Right renal cortex interstitium (tissue), 3 donors: ENCODE data around the gene OR10H4. TPM values are rescaled to one million over a fixed set of nuclear protein-coding genes. Genes with fewer than 3 reads are reported as not detected.
"Not testable (repeated sequence)": the region's sequence is repeated elsewhere in the genome, so short reads cannot be mapped to it uniquely, and the experiment has no call there.

Source experiments
- DNase-seq, 3 donors: peaks; one replicate each; pipeline ENCODE4 v3.0.0-alpha.2; 2013; ENCODE audit warnings: low read depth in 3 of 3, low spot score in 2 of 3
- polyA plus RNA-seq, 3 donors: library from polyadenylated mRNA; unstranded; fragments of 120-200 nt; gene quantifications; one replicate each; pipeline ENCODE4 v1.2.1, GENCODE V29; 2013; ENCODE audit not compliant: insufficient read length in 3 of 3

Gene OR10H4, protein sequence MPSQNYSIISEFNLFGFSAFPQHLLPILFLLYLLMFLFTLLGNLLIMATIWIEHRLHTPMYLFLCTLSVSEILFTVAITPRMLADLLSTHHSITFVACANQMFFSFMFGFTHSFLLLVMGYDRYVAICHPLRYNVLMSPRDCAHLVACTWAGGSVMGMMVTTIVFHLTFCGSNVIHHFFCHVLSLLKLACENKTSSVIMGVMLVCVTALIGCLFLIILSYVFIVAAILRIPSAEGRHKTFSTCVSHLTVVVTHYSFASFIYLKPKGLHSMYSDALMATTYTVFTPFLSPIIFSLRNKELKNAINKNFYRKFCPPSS
- polyA plus RNA-seq: not detected

DNA sequence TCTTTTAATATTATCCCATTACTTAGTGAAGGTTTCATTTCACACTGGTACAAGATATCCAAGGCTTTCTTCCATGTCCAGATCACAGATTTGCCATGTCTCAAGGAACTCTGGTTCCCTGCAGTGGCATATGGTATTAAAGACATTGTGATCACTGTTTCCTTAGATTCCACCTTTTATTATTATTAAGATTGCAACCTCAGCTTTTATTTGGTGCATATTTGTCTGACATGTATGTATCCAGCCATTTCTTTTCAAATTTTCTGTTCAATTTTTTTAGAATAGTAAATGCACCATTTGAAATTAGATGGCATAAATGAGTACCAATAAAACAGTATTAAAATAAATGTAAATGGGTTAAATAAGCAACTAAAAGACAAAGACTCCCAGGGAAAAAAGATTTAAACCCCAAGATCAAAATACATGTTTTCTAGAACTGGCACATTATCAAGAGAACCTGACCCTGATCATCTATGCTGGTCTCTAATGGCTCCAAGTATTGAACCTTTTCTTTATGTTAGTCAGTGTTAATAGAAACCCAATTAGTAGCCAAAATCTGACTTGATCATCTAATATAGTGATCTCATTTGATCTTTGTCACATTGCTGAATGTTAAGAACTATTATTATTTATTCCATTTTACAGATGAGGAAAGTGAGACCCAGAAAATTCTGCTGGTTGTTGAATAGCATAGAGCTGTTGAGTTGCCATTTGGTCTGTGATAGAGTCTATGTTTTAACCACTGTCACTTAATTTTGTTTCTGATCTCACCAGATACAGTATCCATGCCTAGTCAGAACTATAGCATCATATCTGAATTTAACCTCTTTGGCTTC, at the start of gene OR10H4:
Gene OR10H4 (plus strand): TSS at position 786 of the 836 bp plus-strand sequence. CDS start 0 bp downstream, at position 786.
- no peak for DNase-seq

DNA sequence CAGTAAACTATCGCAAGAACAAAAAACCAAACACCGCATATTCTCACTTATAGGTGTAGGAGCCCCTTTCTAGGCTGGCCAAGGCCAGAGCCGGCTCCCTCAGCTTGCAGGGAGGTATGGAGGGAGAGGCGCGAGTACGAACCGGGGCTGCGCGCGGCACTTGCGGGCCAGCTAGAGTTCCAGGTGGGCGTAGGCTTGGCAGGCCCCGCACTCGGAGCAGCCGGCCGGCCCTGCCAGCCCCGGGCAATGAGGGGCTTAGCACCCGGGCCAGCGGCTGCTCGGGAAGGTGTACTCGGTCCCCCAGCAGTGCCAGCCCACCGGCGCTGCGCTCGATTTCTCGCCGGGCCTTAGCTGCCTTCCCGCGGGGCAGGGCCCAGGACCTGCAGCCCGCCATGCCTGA, 49.2 kb upstream of the OR10H4 start:
- not testable (repeated sequence) for DNase-seq

DNA sequence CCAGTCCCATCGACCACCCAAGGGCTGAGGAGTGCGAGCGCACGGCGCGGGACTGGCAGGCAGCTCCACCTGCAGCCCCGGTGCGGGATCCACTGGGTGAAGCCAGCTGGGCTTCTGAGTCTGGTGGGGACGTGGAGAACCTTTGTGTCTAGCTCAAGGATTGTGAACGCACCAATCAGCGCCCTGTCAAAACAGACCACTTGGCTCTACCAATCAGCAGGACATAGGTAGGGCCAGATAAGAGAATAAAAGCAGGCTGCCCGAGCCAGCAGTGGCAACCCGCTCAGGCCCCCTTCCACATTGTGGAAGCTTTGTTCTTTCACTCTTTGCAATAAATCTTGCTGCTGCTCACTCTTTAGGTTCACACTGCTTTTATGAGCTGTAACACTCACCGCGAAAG, 48.8 kb upstream of the OR10H4 start:
- DNase-seq: not testable (repeated sequence)

DNA sequence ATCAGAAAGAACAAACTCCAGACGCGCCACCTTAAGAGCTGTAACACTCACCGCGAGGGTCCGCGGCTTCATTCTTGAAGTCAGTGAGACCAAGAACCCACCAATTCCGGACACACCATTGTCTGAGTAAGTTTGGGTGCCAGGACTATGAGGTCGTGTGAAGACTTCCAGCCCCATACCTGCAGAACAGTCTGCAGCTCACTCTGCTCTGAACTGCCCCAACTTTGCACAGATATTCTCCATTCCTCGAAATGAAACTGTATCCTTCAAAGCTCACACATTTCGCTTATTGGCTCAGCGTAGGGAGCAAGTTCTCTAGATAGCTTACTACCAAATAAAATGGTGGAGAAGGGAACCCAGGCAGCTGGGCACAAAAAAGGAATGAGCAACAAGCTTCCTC, 48.3 kb upstream of the OR10H4 start:
- DNase-seq: no peak

DNA sequence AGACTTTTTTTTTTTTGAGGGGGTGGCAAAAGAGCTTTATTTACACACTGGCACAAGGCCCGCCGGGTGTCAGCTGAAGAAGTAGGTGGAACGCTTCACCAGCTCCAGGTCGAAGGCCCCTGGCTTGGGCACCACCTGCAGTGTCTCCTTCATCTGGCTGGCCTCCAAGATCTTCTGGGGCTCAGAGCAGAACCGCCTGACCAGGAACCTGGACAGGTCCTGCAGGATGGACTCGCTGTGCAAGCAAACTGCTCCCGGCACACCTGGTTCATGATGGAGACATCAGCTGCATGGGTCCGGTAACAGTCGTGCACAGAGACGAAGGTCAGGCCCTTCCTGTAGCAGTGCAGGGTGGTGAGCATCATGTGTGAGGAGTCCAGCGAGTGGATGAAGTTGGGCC, 46.6 kb upstream of the OR10H4 start:
- DNase-seq: no peak

DNA sequence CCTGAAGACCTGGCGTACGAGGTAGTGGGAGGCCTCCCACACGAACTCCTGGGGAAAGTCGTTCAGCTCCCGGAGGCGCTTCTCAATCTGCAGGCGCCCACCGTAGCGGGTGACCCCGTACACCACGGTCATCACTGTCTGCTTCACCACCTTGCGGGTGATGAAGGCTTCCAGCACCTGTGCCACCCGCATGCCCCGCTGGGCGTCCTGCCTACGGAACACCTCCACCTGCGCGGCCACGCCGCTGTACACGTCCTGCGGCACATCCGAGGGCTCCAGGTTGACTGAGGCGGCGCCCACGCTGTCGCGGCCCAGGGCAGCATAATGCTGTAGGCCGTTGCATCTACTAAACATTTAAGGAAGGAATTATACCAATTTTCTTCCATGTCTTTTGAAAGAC, 45.9 kb upstream of the OR10H4 start:
- DNase-seq: not testable (repeated sequence)

DNA sequence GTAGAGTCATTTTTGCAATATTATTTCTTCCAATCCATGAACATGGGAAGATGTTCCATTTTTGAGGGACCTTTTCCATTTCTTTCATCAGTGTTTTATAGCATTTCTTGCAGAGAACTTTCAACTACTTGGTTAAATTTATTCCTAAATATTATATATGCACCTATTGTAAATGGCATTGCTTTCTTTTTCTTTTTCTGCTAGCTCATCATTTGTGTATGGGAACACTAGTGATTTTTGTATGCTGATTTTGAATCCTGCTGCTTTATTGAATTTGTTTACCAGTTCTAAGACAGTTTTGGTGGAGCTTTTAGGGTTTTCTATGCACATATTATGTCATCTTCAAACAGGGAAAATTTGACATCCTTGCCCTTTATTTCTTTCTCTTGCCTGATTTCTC, 43.8 kb upstream of the OR10H4 start:
- DNase-seq: no peak

DNA sequence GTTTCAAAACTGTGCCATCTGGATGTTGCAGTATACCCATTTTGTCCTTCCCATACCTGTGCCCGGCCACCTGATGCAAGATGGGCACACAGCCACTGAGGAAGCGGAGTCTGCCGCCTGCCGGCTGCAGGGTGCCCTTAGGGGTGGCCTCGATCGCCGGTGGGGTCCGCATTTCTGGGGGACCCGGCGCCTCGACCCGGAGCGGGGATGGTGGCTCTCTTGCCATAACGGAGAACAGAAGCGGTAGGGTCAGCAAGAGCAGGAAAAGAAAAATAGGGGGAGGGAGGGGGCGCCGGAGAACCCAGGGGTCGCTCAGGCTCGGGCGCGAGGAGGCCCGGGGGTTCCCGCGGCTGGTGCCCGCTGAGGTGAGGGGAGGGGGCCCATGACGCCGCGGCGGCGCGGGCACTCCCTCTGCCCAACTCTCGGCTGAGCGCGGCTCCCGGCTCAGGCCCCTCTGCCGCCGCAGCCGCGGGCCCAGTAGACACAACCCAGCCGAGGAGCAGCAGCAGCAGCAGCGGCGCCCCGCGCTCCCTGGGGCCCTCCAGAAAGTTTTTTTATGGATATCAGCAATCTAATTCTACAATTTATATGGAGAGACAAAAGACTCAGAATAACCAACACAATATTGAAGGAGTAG, 37.1 kb upstream of the OR10H4 start:
- DNase-seq: no peak

DNA sequence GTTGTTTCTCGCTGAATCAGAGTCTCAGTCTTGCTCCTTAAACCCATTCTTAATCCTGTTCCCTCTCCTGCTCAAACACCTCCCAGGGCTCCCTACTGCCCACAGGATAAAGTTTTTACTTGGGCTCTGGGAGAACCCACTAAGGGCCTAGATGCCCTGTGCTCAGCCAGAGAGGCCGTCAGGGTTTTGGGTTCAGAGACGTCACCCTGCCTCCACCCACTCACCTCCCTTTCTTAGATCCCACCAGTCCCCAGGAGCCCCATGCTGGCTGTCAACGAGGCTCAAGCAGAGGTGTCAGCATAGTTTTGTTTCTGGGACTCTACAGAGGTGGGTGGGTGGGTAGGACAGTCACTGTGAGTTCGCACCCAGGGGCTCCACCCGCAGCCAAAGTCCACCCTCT, 35.4 kb upstream of the OR10H4 start:
- no peak for DNase-seq

DNA sequence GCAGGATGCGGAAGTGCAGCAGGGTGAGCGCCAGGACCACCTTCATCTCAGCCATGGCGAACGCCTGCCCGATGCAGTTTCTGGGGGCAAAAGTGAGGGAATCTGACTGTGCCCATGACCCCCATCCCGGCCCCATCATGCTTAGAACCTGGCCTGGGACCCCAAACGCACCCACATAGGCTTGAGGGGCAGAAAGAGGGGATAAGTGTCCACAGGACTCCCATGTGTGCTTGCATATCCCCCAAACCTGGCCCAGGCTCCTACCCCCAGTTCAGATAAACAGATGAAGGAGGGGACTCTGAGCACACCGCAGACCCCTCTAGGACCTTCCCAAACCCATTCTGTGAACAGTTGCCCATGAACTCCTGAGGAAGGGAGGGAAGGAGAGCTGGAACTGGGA, 35.0 kb upstream of the OR10H4 start:
- DNase-seq: no peak

DNA sequence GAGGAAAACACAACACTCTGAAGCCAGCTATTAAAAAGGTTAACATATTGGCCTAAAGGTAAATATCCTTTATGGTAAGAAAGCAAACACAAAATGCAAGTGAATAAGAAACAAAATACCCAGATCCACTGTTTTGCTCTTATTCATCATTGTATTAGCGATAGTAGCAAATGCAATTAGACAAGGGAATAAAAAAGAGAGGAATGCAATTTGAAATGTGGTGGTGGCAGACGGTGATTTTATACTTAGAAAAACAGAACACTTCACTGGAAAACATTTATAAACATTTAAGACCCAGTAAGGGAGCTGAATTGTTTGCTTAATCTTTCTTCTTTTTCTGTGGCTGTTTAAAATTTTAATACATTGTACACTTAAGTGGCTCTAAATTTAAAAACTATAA, 33.7 kb upstream of the OR10H4 start:
- no peak for DNase-seq

DNA sequence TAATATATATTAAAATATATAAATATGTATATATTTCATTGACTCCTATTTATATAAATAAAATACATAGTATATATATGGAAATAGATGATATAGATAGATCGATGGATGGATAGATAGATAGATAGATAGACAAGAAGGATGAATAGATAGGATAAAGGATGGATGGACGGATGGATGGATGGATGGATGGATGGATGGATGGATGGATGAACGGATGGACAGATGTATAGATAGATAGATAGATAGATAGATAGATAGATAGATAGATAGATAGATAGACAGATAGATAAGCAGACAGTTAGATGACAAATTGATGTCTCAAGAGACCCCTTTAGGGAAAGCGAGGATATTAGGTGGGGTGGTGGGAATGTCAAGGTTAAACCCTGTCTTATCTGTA, 29.6 kb upstream of the OR10H4 start:
- DNase-seq: no peak

DNA sequence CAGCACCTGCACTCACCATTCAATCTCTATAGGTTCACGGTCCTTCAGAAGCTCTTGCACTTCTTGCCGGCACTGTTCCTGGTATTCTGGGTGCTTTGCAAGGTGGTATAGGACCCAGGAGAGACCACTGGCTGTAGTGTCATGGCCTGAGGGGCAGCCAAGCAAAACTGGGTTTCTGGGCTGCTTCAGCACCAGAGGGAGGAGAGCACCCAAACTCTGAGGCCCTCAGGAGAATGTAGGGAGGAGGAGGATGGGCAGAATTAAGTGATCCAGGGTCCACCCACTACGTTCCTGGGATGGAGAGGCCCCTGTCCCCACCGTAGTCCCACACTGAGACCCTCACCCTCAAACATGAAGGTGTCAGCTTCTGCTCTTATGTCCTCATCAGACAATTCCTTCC, 26.8 kb upstream of the OR10H4 start:
- no peak for DNase-seq

DNA sequence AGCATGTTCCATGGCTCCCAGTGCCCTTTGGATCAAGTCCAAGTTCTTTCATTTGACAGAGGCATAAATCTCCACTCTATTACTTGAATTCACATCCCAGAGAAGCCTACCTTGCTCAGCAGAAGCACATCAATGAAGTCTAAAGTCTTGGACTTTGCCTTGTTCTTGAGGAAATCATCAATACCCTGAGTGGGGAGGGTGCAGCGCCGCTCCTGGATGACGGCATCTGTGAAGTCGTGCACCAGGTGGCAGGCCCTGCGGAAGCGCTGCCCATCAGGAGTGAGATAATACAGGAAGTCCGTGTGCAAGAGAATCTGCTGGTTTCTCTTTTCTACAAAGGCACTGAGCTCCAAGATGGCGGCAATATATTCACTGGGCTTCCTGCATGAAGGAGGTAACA, 25.1 kb upstream of the OR10H4 start:
- no peak for DNase-seq

DNA sequence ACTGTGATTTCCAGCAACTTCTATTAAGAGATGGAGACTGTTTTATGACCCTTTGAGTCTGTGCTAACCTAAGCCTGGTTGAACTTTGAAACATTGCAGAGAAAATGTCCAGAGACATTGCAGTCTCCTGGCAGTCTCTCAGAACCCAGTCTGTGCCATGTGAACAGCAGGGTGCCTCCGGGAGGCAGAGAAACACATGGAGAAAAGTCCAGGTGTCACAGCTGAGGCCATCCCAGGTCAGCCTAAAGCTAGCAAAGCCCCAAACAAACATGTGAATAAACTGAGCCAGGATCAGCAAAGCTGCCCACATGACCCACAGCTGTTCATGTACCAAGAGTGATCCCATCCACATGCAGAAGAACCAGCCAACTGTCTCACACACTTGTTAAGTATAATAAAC, 22.3 kb upstream of the OR10H4 start:
- no peak for DNase-seq

DNA sequence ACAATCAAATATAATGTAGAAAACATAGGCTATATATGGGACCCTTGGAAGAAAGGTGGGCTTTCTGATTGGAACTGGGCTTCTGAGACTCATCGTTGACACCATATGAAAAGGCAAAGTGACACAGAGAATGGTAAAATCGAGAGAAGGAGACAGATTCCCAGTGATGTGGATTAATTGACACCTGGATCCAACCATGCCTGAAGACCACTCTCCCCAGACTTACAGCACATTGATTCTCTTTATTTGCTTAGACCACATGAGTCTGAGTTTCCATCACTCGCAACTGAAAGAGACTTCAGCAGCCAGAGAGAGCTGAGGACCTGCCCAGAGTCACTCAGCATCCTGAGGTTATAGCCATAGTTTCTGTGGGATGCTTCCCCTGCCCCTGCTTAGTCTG, 20.5 kb upstream of the OR10H4 start:
- no peak for DNase-seq

DNA sequence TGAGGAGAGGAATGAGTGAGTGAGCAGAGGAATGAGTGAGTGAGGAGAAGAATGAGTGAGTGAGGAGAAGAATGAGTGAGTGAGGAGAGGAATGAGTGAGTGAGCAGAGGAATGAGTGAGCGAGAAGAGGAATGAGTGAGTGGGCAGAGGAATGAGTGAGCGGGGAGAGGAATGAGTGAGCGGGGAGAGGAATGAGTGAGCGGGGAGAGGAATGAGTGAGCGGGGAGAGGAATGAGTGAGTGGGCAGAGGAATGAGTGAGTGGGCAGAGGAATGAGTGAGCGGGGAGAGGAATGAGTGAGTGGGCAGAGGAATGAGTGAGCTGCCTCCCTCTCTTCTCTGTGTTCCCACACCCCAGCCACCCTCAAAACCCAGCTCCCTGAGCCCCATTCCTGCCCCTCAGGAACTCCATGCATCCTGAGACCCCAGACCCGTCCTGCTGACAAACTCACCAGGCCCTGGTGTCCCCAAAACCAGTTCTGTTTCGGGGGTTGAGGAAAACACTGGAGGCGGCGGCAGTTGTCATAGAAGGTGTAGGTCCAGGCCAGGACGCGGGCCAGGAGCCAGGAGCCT, 15.0 kb upstream of the OR10H4 start:
- DNase-seq: not testable (repeated sequence)

DNA sequence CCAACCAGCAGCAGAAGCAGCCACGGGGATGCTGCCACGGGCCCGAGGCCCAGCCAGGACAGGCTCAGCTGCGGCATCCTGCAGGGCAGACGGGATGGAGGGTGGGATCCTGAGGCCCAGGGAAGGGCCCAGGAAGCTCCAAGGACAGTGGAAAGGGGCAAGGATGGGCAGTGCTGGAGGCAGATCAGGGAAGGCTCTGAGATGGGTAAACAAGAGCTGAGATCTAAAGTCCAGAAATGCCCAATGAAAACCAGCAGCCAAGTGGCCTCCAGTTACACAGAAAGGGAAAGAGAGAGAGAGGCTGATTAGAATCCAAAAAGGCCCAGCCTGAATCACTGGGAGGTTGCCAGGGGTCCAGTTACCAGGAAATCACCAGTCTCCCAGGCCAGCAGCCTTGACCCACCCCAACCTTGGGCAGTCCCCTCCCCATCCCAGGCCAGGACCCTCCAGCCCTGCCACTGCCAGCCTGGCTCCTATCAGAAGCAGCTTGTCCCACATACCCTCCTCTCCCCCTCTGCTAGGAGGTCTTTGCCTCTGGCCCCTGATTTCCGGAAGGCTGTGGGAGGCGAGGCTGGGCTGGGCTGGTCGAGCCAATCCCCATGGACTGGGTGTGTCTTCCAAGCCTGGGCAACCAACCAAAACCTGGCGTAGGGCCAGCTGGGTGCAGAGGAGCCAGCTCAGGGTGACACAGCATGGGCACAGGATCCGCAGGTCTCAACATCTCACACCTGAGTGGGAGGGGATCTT, 14.3 kb upstream of the OR10H4 start, which contains the start of gene CYP4F11:
Gene CYP4F11 (minus strand): TSS at position 198 of the 747 bp plus-strand sequence. CDS start 121 bp downstream, at position 77.
- DNase-seq: no peak

DNA sequence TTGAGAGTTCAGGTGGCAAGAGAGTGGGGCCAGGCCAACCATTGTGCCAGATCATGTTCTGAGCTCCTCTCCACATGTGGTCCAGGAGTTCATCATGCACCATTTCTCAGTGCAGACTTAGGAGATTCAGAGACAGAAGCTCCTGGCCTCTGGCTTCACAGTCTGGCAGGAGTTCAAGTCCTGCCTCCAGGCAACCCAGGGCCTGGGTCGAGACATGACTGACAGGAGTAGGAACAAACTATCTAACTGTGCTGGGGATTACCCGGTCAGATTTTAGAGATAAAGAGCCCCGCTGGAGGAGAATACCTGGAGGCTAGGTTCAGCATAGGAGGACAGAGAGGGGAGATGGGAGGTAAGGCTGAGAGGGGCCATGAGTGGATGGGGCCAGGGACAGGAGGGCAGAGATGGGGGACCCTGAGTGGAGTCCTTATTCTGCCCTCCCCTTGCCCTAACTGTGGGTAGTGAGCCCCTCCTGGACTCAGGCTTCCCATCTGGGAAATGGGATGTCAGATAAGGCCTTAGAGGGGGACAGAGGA, 13.6 kb upstream of the OR10H4 start:
- no peak for DNase-seq

DNA sequence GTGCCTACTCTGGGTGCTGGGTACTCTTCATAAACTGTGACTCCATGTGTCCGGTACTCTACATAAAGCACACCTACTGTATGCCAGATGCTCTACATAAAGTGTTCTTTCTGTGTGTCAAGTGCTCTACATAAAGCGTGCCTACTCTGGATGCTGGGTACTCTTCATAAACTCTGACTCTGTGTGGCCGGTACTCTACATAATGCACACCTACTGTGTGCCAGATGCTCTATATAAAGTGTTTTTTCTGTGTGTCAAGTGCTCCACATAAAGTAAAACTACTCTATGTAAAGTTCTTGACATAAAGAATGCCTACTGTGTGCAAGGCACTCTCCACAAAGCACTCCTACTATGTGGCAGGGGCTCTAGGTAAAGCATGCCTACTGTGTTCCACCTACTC, 12.6 kb upstream of the OR10H4 start:
- no peak for DNase-seq
